Fibroblast of peridontal ligament (primary cell): ENCODE measurements around the gene FBRS.
"Not testable (repeated sequence)": the region's sequence is repeated elsewhere in the genome, so short reads cannot be mapped to it uniquely, and the experiment has no call there.

ENCODE experiments used
- DNase-seq: peaks from one replicate; pipeline ENCODE4 v3.0.0-alpha.2; 2010; ENCODE audit errors: extremely low read depth

FBRS gene

DNA sequence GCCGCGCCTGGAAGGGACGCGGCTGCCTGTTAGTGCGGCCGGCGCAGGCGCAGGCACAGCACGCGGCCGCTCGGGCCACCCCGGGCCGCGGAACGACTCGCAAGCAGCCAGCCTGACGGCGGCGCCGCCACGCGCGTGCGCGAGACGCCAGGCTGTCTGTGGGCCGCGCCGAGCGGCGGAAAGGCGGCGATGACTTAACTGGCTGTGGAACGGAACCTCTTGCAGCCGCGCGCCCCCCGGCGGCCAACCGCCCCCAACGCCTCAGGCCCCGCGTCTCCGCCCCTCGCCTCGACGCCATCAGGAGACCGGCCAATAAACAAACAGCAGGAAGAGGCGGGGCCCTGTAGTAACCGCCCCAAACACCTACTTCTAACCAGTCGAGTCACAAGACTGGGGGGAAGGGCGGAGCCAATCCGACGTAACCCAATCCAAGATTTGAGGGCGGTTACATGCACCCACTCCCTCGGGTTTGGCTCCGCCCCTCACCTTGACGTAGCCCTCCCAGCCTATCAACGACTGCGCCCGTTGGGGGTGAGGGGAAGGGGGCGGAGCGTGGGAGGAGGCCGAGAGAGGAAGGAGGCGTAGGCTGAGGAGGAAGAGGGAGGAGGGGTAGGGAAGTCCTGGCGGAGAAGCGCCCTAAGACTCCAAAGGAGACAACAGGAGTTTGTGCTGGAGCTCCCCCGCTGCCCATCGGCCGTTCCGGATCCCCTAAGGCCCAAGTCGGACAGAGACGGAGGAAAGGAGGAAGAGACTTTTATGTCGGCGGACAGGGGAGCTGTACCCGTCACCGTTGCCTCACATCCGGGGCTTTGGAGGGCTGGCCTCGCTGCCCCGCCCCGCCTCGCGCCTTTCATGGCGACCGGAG lies at the start of gene FBRS:
TSS of gene FBRS (plus strand) at position 566 of the 865 bp plus-strand sequence. CDS start 1,088 bp downstream, outside the sequence.
- DNase-seq: peak; percentile 100

GRCh38 chr16:30609002-30609925 lies 49.0 kb upstream of the FBRS start:
- peak; percentile 35 for DNase-seq

GRCh38 chr16:30609926-30610839 lies 48.0 kb upstream of the FBRS start, which contains the start of gene ZNF689:
TSS of gene ZNF689 (minus strand) at chr16:30610389. CDS start at chr16:30610041, 348 bp downstream.
- peak; percentile 98 for DNase-seq

- DNase-seq: no peak
Measured at GRCh38 chr16:30615358-30616091, 42.7 kb upstream of the FBRS start.

GRCh38 chr16:30619202-30619601 lies 39.0 kb upstream of the FBRS start:
- no peak for DNase-seq

DNA sequence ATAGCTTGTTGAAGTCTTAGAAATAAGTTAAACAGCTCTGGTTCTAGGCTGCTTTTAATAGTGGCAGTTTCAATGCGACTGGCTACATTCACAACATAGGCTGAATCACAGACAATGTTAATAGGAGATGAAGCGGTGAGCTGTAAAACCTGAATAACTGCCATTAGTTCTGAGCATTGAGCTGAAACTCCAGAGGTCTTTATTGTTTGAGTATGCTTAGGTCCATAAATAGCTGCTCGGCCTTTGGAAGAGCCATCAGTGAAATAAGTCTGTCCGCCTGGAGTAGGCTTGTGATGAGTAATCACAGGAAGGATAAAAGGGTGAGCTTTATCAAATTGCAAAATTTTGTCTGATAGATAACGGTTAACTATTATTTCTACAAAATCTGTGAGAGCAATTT lies 38.6 kb upstream of the FBRS start:
- no peak for DNase-seq

DNA sequence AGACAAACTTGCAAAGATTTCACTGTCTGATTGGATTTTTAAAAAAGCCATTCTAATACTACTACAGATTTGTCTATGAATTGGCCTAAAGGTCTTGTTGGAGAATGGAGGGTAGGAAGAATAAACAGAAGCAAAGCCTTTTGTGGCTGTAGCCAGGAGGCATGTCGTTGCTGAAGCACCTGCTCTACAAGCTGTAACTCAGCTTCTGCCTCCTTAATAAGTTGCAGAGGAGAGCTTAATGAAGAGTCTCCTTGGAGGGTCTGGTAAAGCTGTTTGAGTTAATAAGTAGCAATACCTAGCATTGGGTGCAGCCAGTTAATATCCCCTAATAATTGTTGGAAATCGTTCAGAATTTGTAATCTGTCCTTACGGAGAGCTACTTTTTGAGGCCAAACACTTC lies 38.1 kb upstream of the FBRS start:
- DNase-seq: no peak

GRCh38 chr16:30621765-30622164 lies 36.5 kb upstream of the FBRS start:
- DNase-seq: peak; percentile 94

GRCh38 chr16:30622455-30623032 lies 35.7 kb upstream of the FBRS start:
- DNase-seq: no peak

- no peak for DNase-seq
Measured at GRCh38 chr16:30623536-30624283, 34.5 kb upstream of the FBRS start.

GRCh38 chr16:30626236-30626635 lies 32.0 kb upstream of the FBRS start:
- DNase-seq: no peak

GRCh38 chr16:30628628-30629540 lies 29.3 kb upstream of the FBRS start:
- DNase-seq: peak; percentile 81

DNA sequence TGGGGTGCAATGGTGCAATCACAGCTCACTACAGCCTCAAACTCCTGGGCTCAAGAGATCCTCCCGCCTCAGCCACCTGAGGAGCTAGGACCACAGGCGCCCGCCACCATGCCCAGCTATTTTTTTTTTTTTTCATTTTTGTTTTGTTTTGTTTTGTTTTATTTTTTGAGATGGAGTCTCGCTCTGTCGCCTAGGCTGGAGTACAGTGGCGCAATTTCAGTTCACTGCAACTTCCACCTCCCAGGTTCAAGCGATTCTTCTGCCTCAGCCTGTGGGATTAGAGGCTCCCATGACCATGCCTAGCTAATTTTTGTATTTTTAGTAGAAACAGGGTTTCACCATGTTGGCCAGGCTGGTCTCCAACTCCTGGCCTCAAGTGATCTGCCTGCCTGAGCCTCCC lies 25.8 kb upstream of the FBRS start:
- DNase-seq: not testable (repeated sequence)

GRCh38 chr16:30633526-30633925 lies 24.7 kb upstream of the FBRS start:
- DNase-seq: no peak

DNA sequence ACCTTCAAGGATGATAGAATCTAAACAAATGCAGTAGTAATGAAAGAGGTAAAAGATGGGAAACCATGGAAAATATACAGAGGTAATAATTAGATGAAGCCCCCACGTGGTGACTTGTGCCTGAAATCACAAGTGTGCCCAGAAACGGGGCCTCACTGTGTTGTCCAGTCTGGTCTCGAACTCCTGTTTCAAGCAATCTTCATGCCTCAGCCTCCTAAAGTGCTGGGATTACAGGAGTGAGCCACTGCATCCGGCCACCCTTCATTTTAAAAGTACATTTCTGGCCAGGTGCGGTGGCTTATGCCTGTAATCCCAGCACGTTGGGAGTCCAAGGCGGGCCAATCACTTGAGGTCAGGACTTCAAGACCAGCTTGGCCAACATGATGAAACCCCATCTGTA lies 21.6 kb upstream of the FBRS start:
- no peak for DNase-seq

GRCh38 chr16:30637139-30637538 lies 21.1 kb upstream of the FBRS start:
- DNase-seq: not testable (repeated sequence)

DNA sequence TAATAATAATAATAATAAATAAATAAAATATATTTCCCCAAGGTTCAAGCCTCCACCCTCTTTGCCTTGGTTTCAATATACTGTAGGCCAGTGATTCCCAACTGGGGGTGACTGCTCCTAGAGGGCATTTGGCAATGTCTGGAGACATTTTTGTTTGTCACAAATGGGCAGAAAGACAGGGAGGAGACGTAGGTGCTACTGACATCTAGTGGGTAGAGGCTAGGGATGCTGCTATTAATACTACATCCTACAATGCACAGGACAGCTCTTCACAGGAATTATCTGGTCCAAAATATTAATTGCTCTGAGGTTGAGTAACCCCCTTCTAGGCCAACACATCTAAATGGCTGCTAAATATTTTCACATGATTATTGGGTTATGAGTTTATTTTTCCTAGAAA lies 20.3 kb upstream of the FBRS start:
- DNase-seq: peak; percentile 63

- DNase-seq: no peak
Measured at GRCh38 chr16:30641378-30641982, 16.8 kb upstream of the FBRS start.
